Liver (tissue), 9 donors: ENCODE results near the gene SLC25A19. TPM values are rescaled to one million over a fixed set of nuclear protein-coding genes. Genes with fewer than 3 reads are reported as not detected.

Experiments
- DNase-seq: peaks from one replicate; pipeline ENCODE4 v3.0.0-alpha.2; 2017; ENCODE audit warnings: low spot score
- H3K27ac ChIP-seq, 2 donors: one replicate each; pipeline ENCODE4 v1.7.0; 2013; ENCODE audit warnings: inconsistent platforms in 2 of 2, low read length in 2 of 2, control low read depth in 1 of 2, low read depth in 1 of 2, mild to moderate bottlenecking in 1 of 2
- H3K27me3 ChIP-seq, 4 donors: one replicate each; pipeline versions ENCODE4 v1.6.1 to v1.7.0; 2013; ENCODE audit warnings: low read length in 3 of 4, inconsistent platforms in 1 of 4, mild to moderate bottlenecking in 1 of 4, moderate library complexity in 1 of 4; ENCODE audit not compliant: control insufficient read depth in 4 of 4, insufficient read depth in 4 of 4
- H3K36me3 ChIP-seq, 4 donors: one replicate each; pipeline versions ENCODE4 v1.6.1 to v1.7.0; 2013; ENCODE audit warnings: low read length in 3 of 4, mild to moderate bottlenecking in 3 of 4, low read depth in 1 of 4, moderate library complexity in 1 of 4; ENCODE audit not compliant: control insufficient read depth in 4 of 4, insufficient read depth in 3 of 4
- H3K4me1 ChIP-seq, 4 donors: one replicate each; pipeline versions ENCODE4 v1.6.1 to v1.7.0; 2013; ENCODE audit warnings: low read length in 3 of 4, mild to moderate bottlenecking in 3 of 4, moderate library complexity in 1 of 4; ENCODE audit not compliant: control insufficient read depth in 4 of 4, insufficient read depth in 4 of 4
- H3K4me3 ChIP-seq, 3 donors: one replicate each; pipeline versions ENCODE4 v1.6.1 to v1.7.0; 2013; ENCODE audit warnings: low read length in 3 of 3, control low read depth in 1 of 3, low read depth in 1 of 3, mild to moderate bottlenecking in 1 of 3
- H3K9ac ChIP-seq, 2 donors: one replicate each; pipeline ENCODE4 v1.7.0; 2013; ENCODE audit warnings: low read length in 2 of 2, mild to moderate bottlenecking in 2 of 2, moderate library complexity in 2 of 2, control low read depth in 1 of 2, low read depth in 1 of 2
- H3K9me3 ChIP-seq, 4 donors: one replicate each; pipeline versions ENCODE4 v1.6.1 to v1.7.0; 2013; ENCODE audit warnings: low read length in 3 of 4; ENCODE audit not compliant: control insufficient read depth in 4 of 4
- CTCF ChIP-seq: fragments of 150-350 bp; IDR thresholded peaks from 2 replicates; pipeline ENCODE4 v1.5.1; 2017; ENCODE audit warnings: improper control_type of control experiment, low read depth, low read length; ENCODE audit not compliant: missing input control
- EGR1 ChIP-seq, 2 donors: IDR thresholded peaks; 2 replicates each; pipeline ENCODE4 v1.6.1; 2016 to 2018; ENCODE audit warnings: antibody characterized with exemption in 2 of 2, low read depth in 2 of 2
- FOXA1 ChIP-seq: IDR thresholded peaks from 2 replicates; pipeline ENCODE4 v1.6.1; 2016; ENCODE audit warnings: antibody characterized with exemption
- FOXA2 ChIP-seq: IDR thresholded peaks from 2 replicates; pipeline ENCODE4 v1.6.1; 2016; ENCODE audit warnings: antibody characterized with exemption
- GABPA ChIP-seq, 2 donors: IDR thresholded peaks in 1 of 2; conservative IDR thresholded peaks in 1 of 2; 2 replicates each; pipeline ENCODE4 v1.6.1; 2016; ENCODE audit warnings: antibody characterized with exemption in 2 of 2, mild to moderate bottlenecking in 1 of 2, moderate library complexity in 1 of 2
- HNF4A ChIP-seq, 2 donors: conservative IDR thresholded peaks; 2 replicates each; pipeline ENCODE4 v1.6.1; 2016; ENCODE audit warnings: antibody characterized with exemption in 2 of 2, mild to moderate bottlenecking in 2 of 2
- HNF4G ChIP-seq: IDR thresholded peaks from 2 replicates; pipeline ENCODE4 v1.6.1; 2016; ENCODE audit warnings: antibody characterized with exemption
- JUND ChIP-seq, 2 donors: IDR thresholded peaks; 2 replicates each; pipeline ENCODE4 v1.6.1; 2016; ENCODE audit warnings: antibody characterized with exemption in 2 of 2
- NR2F2 ChIP-seq: IDR thresholded peaks from 2 replicates; pipeline ENCODE4 v1.6.1; 2016; ENCODE audit warnings: antibody characterized with exemption
- RAD21 ChIP-seq, 2 donors: IDR thresholded peaks; 2 replicates each; pipeline ENCODE4 v1.6.1; 2016; ENCODE audit warnings: antibody characterized with exemption in 2 of 2, mild to moderate bottlenecking in 2 of 2
- REST ChIP-seq: IDR thresholded peaks from 2 replicates; pipeline ENCODE4 v1.6.1; 2016; ENCODE audit warnings: antibody characterized with exemption, mild to moderate bottlenecking
- RXRA ChIP-seq, 2 donors: IDR thresholded peaks; 2 replicates each; pipeline ENCODE4 v1.6.1; 2017 to 2018; ENCODE audit warnings: antibody characterized with exemption in 2 of 2, mild to moderate bottlenecking in 1 of 2
- SP1 ChIP-seq: IDR thresholded peaks from 2 replicates; pipeline ENCODE4 v1.6.1; 2018; ENCODE audit warnings: antibody characterized with exemption, mild to moderate bottlenecking
- TAF1 ChIP-seq: conservative IDR thresholded peaks from 2 replicates; pipeline ENCODE4 v1.6.1; 2016; ENCODE audit warnings: antibody characterized with exemption, mild to moderate bottlenecking
- YY1 ChIP-seq: IDR thresholded peaks from 2 replicates; pipeline ENCODE4 v1.6.1; 2016; ENCODE audit warnings: antibody characterized with exemption, mild to moderate bottlenecking
- WGBS: extraction: QIAGEN DNeasy Blood & Tissue Kit; methylation state at CpG from one replicate; pipeline ENCODE4 v1.1.7; 2013; 5-methylcytosine and 5-hydroxymethylcytosine counted together
- polyA plus RNA-seq, 2 donors: library from polyadenylated mRNA; stranded (reverse) in 1 of 2; unstranded in 1 of 2; fragments of 200-250 nt in 1 of 2; fragments of >200 nt in 1 of 2; fragmentation: Nextera tagmentation in 1 of 2; extraction: Ambion mirVana in 1 of 2; gene quantifications; one replicate each; pipeline versions ENCODE4 v1.2.1 to v1.2.3, GENCODE V29; 2013 to 2015
- total RNA-seq, 2 donors: library from RNA; depleted of rRNA; stranded (reverse); fragments of >200 nt; gene quantifications; one replicate each; pipeline ENCODE4 v1.2.3, GENCODE V29; 2014
- TF ChIP-seq, protein P1 (sequence below): IDR thresholded peaks from 2 replicates; pipeline ENCODE4 v1.6.1; 2016; ENCODE audit warnings: antibody characterized with exemption
- TF ChIP-seq, protein P2 (sequence below): IDR thresholded peaks from 2 replicates; pipeline ENCODE4 v1.6.1; 2016; ENCODE audit warnings: antibody characterized with exemption
- TF ChIP-seq, protein P3 (sequence below): IDR thresholded peaks from 2 replicates; pipeline ENCODE4 v1.6.1; 2016; ENCODE audit warnings: antibody characterized with exemption
- donor health status: healthy.
- donor health status: healthy.
- donor health status: healthy.
- donor health status: healthy.
- donor health status: healthy.

Gene SLC25A19
- total and polyA plus RNA-seq, 4 donors, result 4.7 to 9.5 (median 6.6) TPM

DNA sequence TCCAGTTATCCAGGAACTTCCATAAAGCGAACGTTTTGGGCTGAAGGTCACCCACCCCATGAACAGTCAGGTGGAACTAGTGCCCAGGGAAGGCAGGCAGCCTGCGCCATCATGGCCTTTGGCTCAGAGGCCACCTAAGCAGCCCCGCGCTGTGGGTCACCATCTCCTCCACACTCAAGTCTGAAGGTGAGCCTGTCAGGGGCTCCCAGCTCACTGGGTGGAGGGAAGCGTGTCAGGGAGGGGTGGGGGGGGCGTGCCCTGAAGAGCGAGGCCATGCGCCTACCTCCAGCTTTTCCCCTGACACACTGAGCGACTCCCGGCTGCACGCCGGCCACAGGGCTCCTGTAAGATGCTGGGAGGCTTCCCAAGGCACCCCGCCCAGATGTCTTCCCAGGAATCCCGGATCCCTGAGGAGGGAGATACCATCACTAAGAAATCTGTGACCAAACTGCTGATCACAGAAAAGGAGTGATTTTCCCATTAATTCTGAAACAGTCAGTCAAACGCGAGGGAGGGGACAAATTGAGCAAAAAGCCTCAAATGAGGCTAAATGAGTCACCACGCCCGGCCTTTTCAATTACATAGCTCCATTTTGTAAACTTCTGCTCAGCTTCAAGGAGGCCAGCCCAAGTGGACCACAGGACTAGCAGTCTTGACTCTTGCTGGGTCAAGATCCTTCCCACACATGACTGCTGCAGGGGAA is 26.5 kb upstream of the SLC25A19 start (continued):
- TF ChIP-seq, protein P1, sequence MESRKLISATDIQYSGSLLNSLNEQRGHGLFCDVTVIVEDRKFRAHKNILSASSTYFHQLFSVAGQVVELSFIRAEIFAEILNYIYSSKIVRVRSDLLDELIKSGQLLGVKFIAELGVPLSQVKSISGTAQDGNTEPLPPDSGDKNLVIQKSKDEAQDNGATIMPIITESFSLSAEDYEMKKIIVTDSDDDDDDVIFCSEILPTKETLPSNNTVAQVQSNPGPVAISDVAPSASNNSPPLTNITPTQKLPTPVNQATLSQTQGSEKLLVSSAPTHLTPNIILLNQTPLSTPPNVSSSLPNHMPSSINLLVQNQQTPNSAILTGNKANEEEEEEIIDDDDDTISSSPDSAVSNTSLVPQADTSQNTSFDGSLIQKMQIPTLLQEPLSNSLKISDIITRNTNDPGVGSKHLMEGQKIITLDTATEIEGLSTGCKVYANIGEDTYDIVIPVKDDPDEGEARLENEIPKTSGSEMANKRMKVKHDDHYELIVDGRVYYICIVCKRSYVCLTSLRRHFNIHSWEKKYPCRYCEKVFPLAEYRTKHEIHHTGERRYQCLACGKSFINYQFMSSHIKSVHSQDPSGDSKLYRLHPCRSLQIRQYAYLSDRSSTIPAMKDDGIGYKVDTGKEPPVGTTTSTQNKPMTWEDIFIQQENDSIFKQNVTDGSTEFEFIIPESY, result no peak
- no peak for TF ChIP-seq SP1
- TF ChIP-seq HNF4A (conservative IDR thresholded peaks at IDR 0.05), result no peak
- no peak for TF ChIP-seq RXRA (IDR thresholded peaks at IDR 0.05)
- no peak for TF ChIP-seq YY1

DNA sequence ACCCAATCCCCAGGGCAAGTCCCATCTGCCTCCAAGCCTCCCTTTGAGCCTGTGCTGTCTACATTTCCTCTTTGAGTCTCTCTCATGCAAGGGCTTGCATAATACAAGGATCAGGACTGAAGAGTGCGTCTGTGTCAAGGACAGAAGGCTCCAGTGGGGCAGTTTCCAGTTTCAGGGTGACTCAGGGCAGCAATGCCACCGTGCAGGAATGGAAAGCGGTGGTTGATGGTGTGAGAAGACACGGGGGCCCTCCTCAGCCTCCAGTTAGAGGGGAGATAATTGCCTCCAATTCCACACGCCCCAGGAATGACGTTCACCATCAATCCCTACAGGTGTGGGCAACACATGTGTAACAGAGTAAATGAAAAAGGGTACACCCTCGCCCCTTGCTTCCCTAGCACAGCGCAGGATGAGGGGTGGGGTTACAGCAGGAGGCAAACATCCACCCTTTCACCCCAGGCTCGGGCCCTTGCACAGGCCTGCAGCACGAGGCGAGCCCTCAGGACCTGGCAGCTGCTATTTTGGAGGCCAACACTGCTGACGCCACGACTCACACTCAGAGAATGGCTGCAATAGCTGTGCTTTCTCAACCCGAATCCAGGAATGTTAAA is 24.8 kb upstream of the SLC25A19 start:
- peaks cover 0 to 11% (median 2%) of the 10 kb centered on the region in 4 donors for H3K36me3 ChIP-seq
- WGBS, result 77% methylated on average over 14 of the region's 14 CpGs
- H3K4me3 ChIP-seq, result no peak overlapping the region
- TF ChIP-seq RAD21 (IDR thresholded peaks at IDR 0.05) (no peak), JUND (IDR thresholded peaks at IDR 0.05) (no peak), SP1 (no peak), FOXA1 (no peak), HNF4G (no peak), GABPA (IDR thresholded peaks at IDR 0.05 in 1 of 2, conservative IDR thresholded peaks at IDR 0.05 in 1 of 2) (no peak), YY1 (no peak), EGR1 (IDR thresholded peaks at IDR 0.05; ENCODE audit: low read depth in 2 of 2) (no peak), NR2F2 (no peak), TAF1 (no peak), REST (no peak), FOXA2 (no peak), CTCF (no peak), HNF4A (conservative IDR thresholded peaks at IDR 0.05) (no peak), RXRA (IDR thresholded peaks at IDR 0.05) (no peak)
- TF ChIP-seq, protein P2, sequence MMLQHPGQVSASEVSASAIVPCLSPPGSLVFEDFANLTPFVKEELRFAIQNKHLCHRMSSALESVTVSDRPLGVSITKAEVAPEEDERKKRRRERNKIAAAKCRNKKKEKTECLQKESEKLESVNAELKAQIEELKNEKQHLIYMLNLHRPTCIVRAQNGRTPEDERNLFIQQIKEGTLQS, result no peak
- TF ChIP-seq, protein P3, sequence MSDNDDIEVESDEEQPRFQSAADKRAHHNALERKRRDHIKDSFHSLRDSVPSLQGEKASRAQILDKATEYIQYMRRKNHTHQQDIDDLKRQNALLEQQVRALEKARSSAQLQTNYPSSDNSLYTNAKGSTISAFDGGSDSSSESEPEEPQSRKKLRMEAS, result no peak
- TF ChIP-seq, protein P1, result no peak
- H3K27me3 ChIP-seq, result no peaks in the 10 kb centered on the region
- peak overlapping the region; percentile 7 to 10 for H3K27ac ChIP-seq
- DNase-seq, result no peak
- peaks cover 0 to 17% (median 13%) of the 10 kb centered on the region in 4 donors for H3K4me1 ChIP-seq
- H3K9me3 ChIP-seq, result no peaks in the 10 kb centered on the region
- H3K9ac ChIP-seq, result no peak overlapping the region
